ENCODE data around the gene SPRING1.

The SPRING1 gene

GRCh38 chr12:116689521-116689920 lies 48.3 kb downstream of the SPRING1 start:
- peaks cover 5% of the 10 kb centered on the region for H3K4me1 ChIP-seq
- no peak overlapping the region for H3K4me3 ChIP-seq (ENCODE audit: low read depth, low read length)
- peaks cover 20% of the 10 kb centered on the region for H3K27me3 ChIP-seq
- no peak for DNase-seq
- H3K9me3 ChIP-seq = peaks cover 5% of the 10 kb centered on the region
- no peaks in the 10 kb centered on the region for H3K36me3 ChIP-seq
- TF ChIP-seq CTCF (IDR thresholded peaks at IDR 0.05; ENCODE audit: low read depth, low read length) = no peak
